ENCODE measurements around the gene MCIDAS. TPM values are rescaled to one million over a fixed set of nuclear protein-coding genes. Genes with fewer than 3 reads are reported as not detected.
A peak's percentile ranks its signal among the peaks of the same experiment; 100 is the strongest.

MCIDAS gene
- polyA plus RNA-seq (2012; ENCODE audit: insufficient read depth, insufficient read length): 4.4 TPM

GRCh38 chr5:55226934-55227663 is at the start of gene MCIDAS:
Gene MCIDAS (minus strand): TSS chr5:55227315. CDS start chr5:55227138, 177 bp downstream.
- DNase-seq (ENCODE audit: low read depth, low spot score): peak; percentile 66
- peak within 1 kb of the TSS; percentile 58 for H3K4me3 ChIP-seq (ENCODE audit: low read length)

DNA sequence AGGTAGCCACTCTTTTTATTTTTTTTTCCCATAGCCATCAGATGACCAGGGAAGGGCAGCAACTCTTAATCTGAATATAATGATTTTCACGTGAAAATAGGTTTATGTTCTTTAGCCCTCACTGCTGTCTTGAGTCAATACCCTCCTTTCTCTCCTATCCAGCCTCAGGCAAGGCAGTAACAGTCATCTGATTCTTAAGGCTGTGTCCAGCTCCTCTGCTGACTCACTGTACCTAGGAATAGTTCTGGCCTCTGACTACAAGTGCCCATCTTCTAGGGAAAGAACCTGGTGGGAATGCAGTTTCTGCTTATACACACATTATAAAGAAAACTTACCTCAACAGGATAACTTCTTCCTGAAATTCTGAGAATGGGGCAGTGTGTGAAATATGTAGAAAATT is 49.7 kb upstream of the MCIDAS start:
- DNase-seq (ENCODE audit: low read depth, low spot score): no peak
- no peak overlapping the region for H3K4me3 ChIP-seq (ENCODE audit: low read length)

DNA sequence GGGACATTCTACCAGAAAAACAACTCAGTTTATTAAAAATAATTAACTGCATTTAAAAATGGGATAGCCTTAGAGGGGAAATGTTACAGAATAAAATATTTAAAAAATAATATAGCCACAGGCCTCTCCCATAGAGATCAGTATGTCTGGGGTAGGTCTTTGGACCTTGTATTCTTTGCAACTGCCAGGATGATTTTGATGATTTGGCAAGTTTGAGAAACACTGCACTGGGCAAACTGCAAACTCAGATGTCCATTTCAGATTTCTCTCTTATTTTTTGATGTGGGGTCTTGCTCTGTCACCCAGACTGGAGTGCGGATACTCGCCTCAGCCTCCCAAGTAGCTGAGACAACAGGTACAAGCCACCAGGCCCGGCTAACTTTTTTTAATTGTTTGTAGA is 31.2 kb upstream of the MCIDAS start:
- DNase-seq (ENCODE audit: low read depth, low spot score): no peak
- no peak overlapping the region for H3K4me3 ChIP-seq (ENCODE audit: low read length)

- H3K4me3 ChIP-seq (ENCODE audit: low read length): no peak overlapping the region
- DNase-seq (ENCODE audit: low read depth, low spot score): no peak
Measured at GRCh38 chr5:55254802-55255201, 27.7 kb upstream of the MCIDAS start.

- no peak overlapping the region for H3K4me3 ChIP-seq (ENCODE audit: low read length)
- DNase-seq (ENCODE audit: low read depth, low spot score): no peak
Measured at GRCh38 chr5:55250064-55250463, 22.9 kb upstream of the MCIDAS start.

DNA sequence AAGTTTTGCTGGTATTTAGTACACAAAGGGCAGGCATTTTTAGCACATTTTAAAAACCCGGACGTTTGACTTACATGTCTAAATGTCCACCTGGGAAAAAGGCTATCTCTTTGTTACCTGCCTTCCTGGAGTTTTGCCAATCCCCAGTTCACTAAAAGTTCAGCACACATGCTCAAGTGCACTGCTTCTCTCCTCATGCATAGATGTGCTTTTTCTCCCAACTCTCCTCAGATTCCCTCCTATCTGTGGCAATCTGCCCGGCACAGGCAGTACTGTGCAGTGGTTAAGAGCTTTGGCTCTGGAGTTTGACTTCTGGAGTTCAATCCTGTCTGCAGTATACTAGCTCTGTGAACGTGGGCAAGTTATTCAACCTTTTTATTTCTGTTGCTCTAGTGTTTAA is 14.6 kb upstream of the MCIDAS start:
- DNase-seq (ENCODE audit: low read depth, low spot score): no peak
- H3K4me3 ChIP-seq (ENCODE audit: low read length): no peak overlapping the region

DNA sequence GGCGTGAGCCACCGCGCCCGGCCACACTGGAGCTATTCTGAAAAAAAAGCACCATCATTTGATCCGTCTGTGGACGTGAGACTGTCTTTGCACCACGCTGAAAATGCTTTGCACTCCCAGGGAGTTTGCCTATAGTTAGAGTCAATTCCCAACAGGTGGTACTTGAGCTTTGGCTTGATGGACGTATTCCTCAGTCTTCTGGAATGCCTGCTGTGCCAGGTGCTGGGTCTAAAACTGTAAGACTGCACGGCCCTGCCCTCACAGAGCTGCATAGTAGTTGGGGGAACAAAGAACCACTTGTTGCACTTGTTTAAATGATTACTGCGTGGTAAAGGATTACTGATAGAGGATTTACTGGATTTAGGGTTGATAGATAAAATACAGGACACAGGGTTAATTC is 9.7 kb upstream of the MCIDAS start:
- no peak overlapping the region for H3K4me3 ChIP-seq (ENCODE audit: low read length)
- DNase-seq (ENCODE audit: low read depth, low spot score): no peak

DNA sequence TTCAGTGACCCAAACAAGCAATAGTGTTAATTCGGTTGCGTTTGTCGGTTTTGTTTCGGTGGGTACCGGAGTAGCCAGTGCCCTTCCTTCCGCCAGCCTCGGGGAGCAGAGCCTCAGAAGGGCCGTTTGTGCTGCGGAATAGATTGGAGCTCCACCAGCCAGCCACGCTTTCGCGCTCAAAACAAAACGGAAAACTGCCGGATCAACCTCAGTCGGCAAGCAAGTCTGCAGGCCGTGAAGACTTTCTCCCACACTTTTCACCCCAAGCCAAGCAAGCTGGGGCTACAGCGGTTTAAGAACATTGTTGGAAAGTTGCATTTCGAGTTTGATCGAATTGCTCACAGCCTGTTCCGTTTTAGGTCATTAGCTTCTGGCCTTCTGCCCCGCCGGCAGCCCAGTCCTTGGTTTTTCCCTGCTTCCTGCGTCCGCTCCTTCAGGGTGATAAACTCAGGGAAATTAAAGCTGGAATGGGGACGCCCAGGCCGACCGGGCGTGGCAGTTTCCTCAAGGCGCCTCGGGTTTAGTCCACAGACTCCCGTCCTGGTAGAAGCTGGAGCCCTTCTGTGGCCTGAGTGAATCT is 7.1 kb upstream of the MCIDAS start:
- DNase-seq (ENCODE audit: low read depth, low spot score): no peak
- peak overlapping the region; percentile 53 for H3K4me3 ChIP-seq (ENCODE audit: low read length)

DNA sequence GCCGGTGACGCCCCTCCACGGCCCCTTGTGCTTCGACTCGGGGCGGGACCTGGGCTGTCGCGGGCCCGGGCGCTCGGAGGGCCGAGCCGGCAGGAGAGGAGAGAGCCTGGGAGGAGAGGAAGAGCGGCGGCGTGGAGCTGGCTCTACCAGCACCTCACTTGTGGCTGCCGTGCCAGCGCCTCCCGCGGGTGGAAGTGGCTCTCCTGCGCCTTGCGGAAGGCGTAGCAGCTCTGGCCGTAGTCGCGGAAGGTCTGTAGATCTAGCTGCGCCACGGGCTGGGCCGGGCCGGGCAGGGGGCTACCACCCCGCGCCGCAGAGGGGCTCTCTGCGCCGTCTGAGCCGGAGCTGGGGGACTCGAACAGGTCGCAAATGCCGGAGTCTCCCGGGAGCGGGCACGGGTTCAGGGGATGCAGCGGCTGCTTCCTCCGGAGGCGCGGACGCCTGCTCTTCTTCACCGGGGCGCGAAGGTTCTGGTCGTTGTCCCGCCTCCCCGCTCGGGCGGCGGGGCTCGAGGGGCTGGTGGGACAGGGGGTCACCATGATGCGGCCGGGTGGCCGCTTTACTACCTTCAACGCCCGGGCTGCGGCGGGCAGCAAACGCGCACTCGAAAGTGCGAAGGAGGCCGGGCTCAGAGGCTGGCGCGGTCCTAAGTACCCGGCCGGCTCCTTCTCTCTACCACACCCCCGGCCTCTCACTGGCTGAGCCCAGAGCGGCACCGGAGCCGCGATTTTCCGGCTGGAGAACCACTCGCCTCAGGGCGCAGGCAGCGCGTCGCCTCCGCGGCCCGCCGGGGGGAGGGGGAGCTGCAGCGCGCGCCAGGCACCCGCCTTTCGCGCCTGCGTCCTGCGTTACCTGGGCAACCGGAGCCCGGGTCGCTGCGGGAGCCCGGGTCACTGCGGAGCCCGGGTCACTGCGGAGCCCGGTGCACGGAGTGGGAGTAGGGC is 6.1 kb upstream of the MCIDAS start, which contains the start of gene CCNO:
TSS of gene CCNO (minus strand) at position 624 of the 944 bp plus-strand sequence. CDS start at position 539, 85 bp downstream.
- peak; percentile 64 for DNase-seq (ENCODE audit: low read depth, low spot score)
- H3K4me3 ChIP-seq (ENCODE audit: low read length): peak within 1 kb of the TSS; percentile 53

- DNase-seq (ENCODE audit: low read depth, low spot score): no peak
Measured at GRCh38 chr5:55232271-55232984, 5.3 kb upstream of the MCIDAS start.

GRCh38 chr5:55231919-55232270 is 4.8 kb upstream of the MCIDAS start:
- H3K4me3 ChIP-seq (ENCODE audit: low read length): peak overlapping the region; percentile 13; the same call in 1 of the 2 replicates
- DNase-seq (ENCODE audit: low read depth, low spot score): no peak

More at GRCh38 chr5:55232271-55232984, 5.3 kb upstream of the MCIDAS start:
- peak overlapping the region; percentile 53 for H3K4me3 ChIP-seq (ENCODE audit: low read length)

GRCh38 chr5:55231029-55231918 is 4.2 kb upstream of the MCIDAS start:
- peak overlapping the region; percentile 13 for H3K4me3 ChIP-seq (ENCODE audit: low read length)
- DNase-seq (ENCODE audit: low read depth, low spot score): no peak

GRCh38 chr5:55230086-55230629 is 3.0 kb upstream of the MCIDAS start:
- no peak for DNase-seq (ENCODE audit: low read depth, low spot score)
- H3K4me3 ChIP-seq (ENCODE audit: low read length): no peak overlapping the region

GRCh38 chr5:55227664-55228430 is 732 bp upstream of the MCIDAS start:
- no peak for DNase-seq (ENCODE audit: low read depth, low spot score)

DNA sequence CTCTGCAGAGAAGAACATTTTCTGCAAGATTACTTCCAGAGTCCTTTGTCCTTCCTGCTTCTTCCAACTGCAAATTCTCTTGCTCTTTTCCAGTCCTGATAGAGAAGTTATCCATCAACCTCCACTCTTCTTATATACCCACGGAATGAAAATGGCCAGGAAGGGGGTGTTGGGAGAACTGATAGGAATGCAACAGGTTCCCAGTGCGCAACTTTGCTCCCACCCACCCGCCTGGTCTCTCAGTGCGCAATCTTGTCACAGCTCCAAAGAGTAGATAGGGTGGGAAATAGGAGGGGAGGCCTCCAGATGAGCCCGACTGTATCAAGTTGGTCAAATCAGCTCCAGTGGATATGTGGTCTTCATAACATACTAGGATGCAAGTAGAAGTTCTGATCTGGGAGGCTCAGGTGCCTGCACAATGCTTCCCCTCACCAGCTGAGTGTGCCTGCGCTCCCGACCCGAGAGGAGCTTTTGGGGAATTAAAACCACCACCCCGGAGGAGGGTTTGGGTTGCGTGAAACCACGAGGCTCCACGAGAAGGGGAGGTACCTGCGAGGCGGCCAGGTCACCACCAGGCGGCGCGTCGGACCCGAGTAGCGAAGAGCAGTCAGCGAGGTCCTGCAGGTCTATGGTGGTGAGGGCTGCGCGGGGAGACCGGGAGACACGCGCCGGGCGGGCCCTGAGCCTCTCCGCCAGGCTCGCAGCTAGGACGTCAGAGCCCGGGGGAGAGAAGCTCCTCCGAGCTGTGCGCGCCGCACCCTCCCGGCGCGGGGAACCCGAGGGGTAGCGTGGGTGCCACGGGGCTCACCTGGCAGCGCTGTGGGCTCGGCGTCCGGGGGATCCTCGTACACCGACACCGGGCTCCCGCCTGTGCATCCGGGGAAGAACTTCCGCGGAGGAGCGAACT is 835 bp downstream of the MCIDAS start:
- peak; percentile 76 for DNase-seq (ENCODE audit: low read depth, low spot score)
- peak overlapping the region; percentile 58 for H3K4me3 ChIP-seq (ENCODE audit: low read length)

More at GRCh38 chr5:55227664-55228430, 732 bp upstream of the MCIDAS start:
- peak overlapping the region; percentile 58 for H3K4me3 ChIP-seq (ENCODE audit: low read length)

GRCh38 chr5:55225346-55225745 is 1.8 kb downstream of the MCIDAS start:
- no peak overlapping the region for H3K4me3 ChIP-seq (ENCODE audit: low read length)
- no peak for DNase-seq (ENCODE audit: low read depth, low spot score)

Data from Jurkat, Clone E6-1 (cell line).